ENCODE results near the gene CAMTA1. TPM values are rescaled to one million over a fixed set of nuclear protein-coding genes. Genes with fewer than 3 reads are reported as not detected.

The CAMTA1 gene
- total and polyA plus RNA-seq, 9 of the 15 experiments (the other 6 are each of a cell fraction or from before 2014, with no cell fraction given) = 43.9 to 161 (median 65.9) TPM

- TF ChIP-seq ZBTB12 (CRISPR knock-in tag; IDR thresholded peaks at IDR 0.05) = no peak
These were observed 657.7 kb downstream of the CAMTA1 start (continued) for GRCh38 chr1:7442918-7443317.

- DNase-seq (ENCODE audit: extremely low read depth in 1 of 4, low spot score in 3 of 4) (no peak), FAIRE-seq (no peak)
- H3K27me3 ChIP-seq (ENCODE audit: control insufficient read depth in 2 of 2, insufficient read depth in 2 of 2, low read length in 2 of 2) = peaks cover 16 to 69% of the 10 kb centered on the region in 2 experiments; a peak in 4 of 5 replicates
- TF ChIP-seq THRAP3 (IDR thresholded peaks at IDR 0.05; ENCODE audit: borderline replicate concordance) (no peak), CCNT2 (IDR thresholded peaks at IDR 0.05; ENCODE audit: borderline replicate concordance, extremely low read depth, insufficient read length, low read depth, low read length) (no peak), BRD4 (IDR thresholded peaks at IDR 0.05) (no peak), NCOA6 (IDR thresholded peaks at IDR 0.05) (no peak), SNAPC5 (CRISPR knock-in tag; IDR thresholded peaks at IDR 0.05) (no peak), ILK (tag; IDR thresholded peaks at IDR 0.05; ENCODE audit: borderline replicate concordance, low read depth) (no peak), KLF10 (CRISPR knock-in tag; IDR thresholded peaks at IDR 0.05) (no peak), POLR2AphosphoS5 (IDR thresholded peaks at IDR 0.05; ENCODE audit: control insufficient read depth, insufficient read depth, low read depth, low read length) (no peak), SNIP1 (IDR thresholded peaks at IDR 0.05; ENCODE audit: low read depth) (no peak), CBX2 (IDR thresholded peaks at IDR 0.05; ENCODE audit: insufficient read depth, low read length, poor library complexity, severe bottlenecking) (no peak), ZNF740 (CRISPR knock-in tag; IDR thresholded peaks at IDR 0.05) (no peak), ZNF740 (tag; IDR thresholded peaks at IDR 0.05) (no peak), E2F3 (CRISPR knock-in tag; IDR thresholded peaks at IDR 0.05) (no peak), ELF1 (tag; IDR thresholded peaks at IDR 0.05) (no peak), SMAD1 (IDR thresholded peaks at IDR 0.05; ENCODE audit: low read depth, low read length, partially characterized antibody) (no peak), ETS2 (tag; IDR thresholded peaks at IDR 0.05; ENCODE audit: borderline replicate concordance, poor library complexity, severe bottlenecking) (no peak), ZBTB26 (CRISPR knock-in tag; IDR thresholded peaks at IDR 0.05) (no peak)
These were observed 659.1 kb downstream of the CAMTA1 start for GRCh38 chr1:7444363-7444762.

More at GRCh38 chr1:7444363-7444762, 659.1 kb downstream of the CAMTA1 start:
- Histone ChIP-seq H3K4me3 (no peak overlapping the region), H4K20me1 (replicated peaks; ENCODE audit: control insufficient read depth, insufficient read depth, low read length) (peaks cover 16% of the 10 kb centered on the region), H3K36me3 (ENCODE audit: control insufficient read depth, insufficient read depth, low read length) (no peaks in the 10 kb centered on the region), H3K4me2 (ENCODE audit: insufficient read depth, low read length) (no peak overlapping the region), H3K79me2 (ENCODE audit: control insufficient read depth, insufficient read depth, low read length) (no peaks in the 10 kb centered on the region), H3K9ac (ENCODE audit: insufficient read depth in 1 of 2, low read depth in 2 of 2, low read length in 2 of 2) (no peak overlapping the region), H2AFZ (ENCODE audit: low read depth, low read length) (no peak overlapping the region), H3K9me1 (ENCODE audit: control insufficient read depth, insufficient read depth, low read length) (peaks cover 4% of the 10 kb centered on the region), H3K9me3 (replicated peaks; ENCODE audit: control insufficient read depth, insufficient read depth, low read depth, low read length) (no peaks in the 10 kb centered on the region), H3K27ac (ENCODE audit: extremely low read depth, low read depth, low read length) (no peak overlapping the region), H3K4me1 (replicated peaks in 1 of 2; ENCODE audit: control insufficient read depth in 2 of 2, insufficient read depth in 2 of 2, low read length in 2 of 2) (no peaks in the 10 kb centered on the region; a peak in 1 of 5 replicates)
- no peak for ATAC-seq
- CTCF ChIA-PET (ENCODE audit: low intra/inter-chr PET ratio) = no interaction called here
- POLR2A ChIA-PET = no interaction called here
- BruUV-seq (replicated peaks) = no TSS peak
- intact Hi-C loops (cut with micrococcal nuclease) (no loop called here), in situ Hi-C loops (cut with MboI) (no loop called here)
- WGBS (ENCODE audit: insufficient coverage, low coverage, missing lambda C conversion rate) = 0% methylated on average over 4 of the region's 4 CpGs
